ENCODE measurements around the gene PRPF8.
"Not testable (repeated sequence)": the region's sequence is repeated elsewhere in the genome, so short reads cannot be mapped to it uniquely, and the experiment has no call there.

PRPF8 gene

GRCh38 chr17:1716912-1717695 lies 32.4 kb upstream of the PRPF8 start:
- DNase-seq = peak; percentile 80

- peak; percentile 93 for DNase-seq
Measured at GRCh38 chr17:1716076-1716911, 31.6 kb upstream of the PRPF8 start.

- DNase-seq = no peak
Measured at GRCh38 chr17:1715803-1716075, 31.1 kb upstream of the PRPF8 start.

GRCh38 chr17:1714980-1715802 lies 30.5 kb upstream of the PRPF8 start:
- DNase-seq = peak; percentile 61

- peak; percentile 61 for DNase-seq
Measured at GRCh38 chr17:1714427-1714979, 29.8 kb upstream of the PRPF8 start.

- peak; percentile 70 for DNase-seq
Measured at GRCh38 chr17:1713878-1714426, 29.3 kb upstream of the PRPF8 start.

- no peak for DNase-seq
Measured at GRCh38 chr17:1713160-1713877, 28.7 kb upstream of the PRPF8 start.

- no peak for DNase-seq
Measured at GRCh38 chr17:1712271-1712670, 27.6 kb upstream of the PRPF8 start.

GRCh38 chr17:1711804-1712203 lies 27.1 kb upstream of the PRPF8 start:
- no peak for DNase-seq

GRCh38 chr17:1710807-1711553 lies 26.3 kb upstream of the PRPF8 start:
- DNase-seq = no peak

- DNase-seq = peak; percentile 78
Measured at GRCh38 chr17:1709971-1710806, 25.5 kb upstream of the PRPF8 start, which contains the start of gene TLCD2. TSS of gene TLCD2 (minus strand) at chr17:1710377. CDS start at chr17:1710242, 135 bp downstream.

GRCh38 chr17:1709403-1709951 lies 24.8 kb upstream of the PRPF8 start:
- no peak for DNase-seq

- DNase-seq = not testable (repeated sequence)
Measured at GRCh38 chr17:1708791-1709346, 24.2 kb upstream of the PRPF8 start.

- no peak for DNase-seq
Measured at GRCh38 chr17:1707107-1707506, 22.4 kb upstream of the PRPF8 start.

GRCh38 chr17:1705004-1705403 lies 20.3 kb upstream of the PRPF8 start:
- no peak for DNase-seq

GRCh38 chr17:1703063-1703462 lies 18.4 kb upstream of the PRPF8 start:
- DNase-seq = no peak

- not testable (repeated sequence) for DNase-seq
Measured at GRCh38 chr17:1699891-1700290, 15.2 kb upstream of the PRPF8 start.

GRCh38 chr17:1697681-1698080 lies 13.0 kb upstream of the PRPF8 start:
- no peak for DNase-seq

- DNase-seq = no peak
Measured at GRCh38 chr17:1695365-1695764, 10.7 kb upstream of the PRPF8 start.

Measured in right kidney (tissue), 1 donor.